HepG2 (cell line): Measurements from ENCODE around the gene CAPN11. TPM values are rescaled to one million over a fixed set of nuclear protein-coding genes. Genes with fewer than 3 reads are reported as not detected.
A peak's percentile ranks its signal among the peaks of the same experiment; 100 is the strongest.

ENCODE experiments used
- ATF6 ChIP-seq: sonication (generic); formaldehyde crosslinking; conservative IDR thresholded peaks from 2 replicates; pipeline ENCODE4 v1.4.0; 2020; ENCODE audit warnings: missing genetic modification reagents
- JUND ChIP-seq: sonication (generic); formaldehyde crosslinking; IDR thresholded peaks from 2 replicates; pipeline ENCODE4 v1.8.0; 2022; ENCODE audit warnings: mild to moderate bottlenecking, missing genetic modification reagents
- MAZ ChIP-seq, 2 experiments: sonication (generic) in 1 of 2; formaldehyde crosslinking in 1 of 2; IDR thresholded peaks; 2 replicates each; pipeline versions ENCODE4 v1.5.0 to v1.6.1; 2012 to 2020; ENCODE audit warnings: low read depth in 2 of 2, mild to moderate bottlenecking in 2 of 2, borderline replicate concordance in 1 of 2, improper control_type of control experiment in 1 of 2, low read length in 1 of 2, missing genetic modification reagents in 1 of 2, moderate library complexity in 1 of 2
- NFATC3 ChIP-seq: sonication (generic); formaldehyde crosslinking; IDR thresholded peaks from 2 replicates; pipeline ENCODE4 v1.5.1; 2020; ENCODE audit warnings: mild to moderate bottlenecking, missing genetic modification reagents
- ZBTB4 ChIP-seq: sonication (generic); formaldehyde crosslinking; IDR thresholded peaks from 2 replicates; pipeline ENCODE4 v1.4.0; 2020; ENCODE audit warnings: missing genetic modification reagents, mild to moderate bottlenecking, borderline replicate concordance
- ZBTB43 ChIP-seq: sonication (generic); formaldehyde crosslinking; conservative IDR thresholded peaks from 2 replicates; pipeline ENCODE4 v1.4.0; 2020; ENCODE audit warnings: missing genetic modification reagents
- ZFP1 ChIP-seq: IDR thresholded peaks from 2 replicates; pipeline ENCODE4 v1.6.1; 2016
- ZHX2 ChIP-seq, 2 experiments: sonication (generic) in 1 of 2; formaldehyde crosslinking in 1 of 2; IDR thresholded peaks; 2 replicates each; pipeline versions ENCODE4 v1.6.1 to v1.9.0; 2014 to 2022; ENCODE audit warnings: antibody characterized with exemption in 1 of 2, borderline replicate concordance in 1 of 2, inconsistent platforms in 1 of 2, low read depth in 1 of 2, missing genetic modification reagents in 1 of 2
- ZNF576 ChIP-seq: sonication (generic); formaldehyde crosslinking; IDR thresholded peaks from 2 replicates; pipeline ENCODE4 v1.4.0; 2020; ENCODE audit warnings: mild to moderate bottlenecking, missing genetic modification reagents
- ZNF878 ChIP-seq: sonication (generic); formaldehyde crosslinking; IDR thresholded peaks from 2 replicates; pipeline ENCODE4 v1.8.1; 2023; ENCODE audit warnings: mild to moderate bottlenecking, missing genetic modification reagents, moderate library complexity
- polyA plus RNA-seq, 8 experiments: library from polyadenylated mRNA; depleted of rRNA in 3 of 8; stranded (reverse) in 7 of 8; unstranded in 1 of 8; fragments of >200 nt; fragmentation: Illumina TruSeq in 4 of 8; extraction: Trizol in 4 of 8; gene quantifications; 2 replicates each; pipeline versions ENCODE4 v1.2.1 to v1.2.3, GENCODE V29; 2011 to 2016; ENCODE audit warnings: low read depth in 4 of 8, missing spikeins in 1 of 8, mixed read lengths in 1 of 8; ENCODE audit not compliant: insufficient read depth in 1 of 8
- total RNA-seq, 5 experiments: library from RNA; depleted of rRNA; stranded (reverse); fragments of >200 nt; fragmentation: Illumina TruSeq; extraction: Trizol; gene quantifications; 2 replicates each; pipeline ENCODE4 v1.2.3, GENCODE V29; 2016; ENCODE audit warnings: low read depth in 1 of 5

CAPN11 gene
- total and polyA plus RNA-seq, 2 of the 13 experiments (the other 11 are each of a cell fraction or from before 2014, with no cell fraction given), result 0.07 to 0.11 TPM

- no peak for TF ChIP-seq ZHX2 (IDR thresholded peaks at IDR 0.05; ENCODE audit: low read depth)
- no peak for TF ChIP-seq ZHX2 (CRISPR knock-in tag; IDR thresholded peaks at IDR 0.05; ENCODE audit: borderline replicate concordance)
- TF ChIP-seq ZBTB4 (CRISPR knock-in tag), result no peak
- TF ChIP-seq JUND, result no peak
- no peak for TF ChIP-seq ZBTB43 (CRISPR knock-in tag)
- no peak for TF ChIP-seq MAZ (IDR thresholded peaks at IDR 0.05; ENCODE audit: borderline replicate concordance, low read depth, low read length)
- TF ChIP-seq MAZ (CRISPR knock-in tag; IDR thresholded peaks at IDR 0.05; ENCODE audit: low read depth), result peak; percentile 68; the same call in 1 of the 2 replicates
- no peak for TF ChIP-seq ATF6 (CRISPR knock-in tag)
- TF ChIP-seq NFATC3 (CRISPR knock-in tag), result no peak
- TF ChIP-seq ZNF576, result no peak; the same call in 1 of the 2 replicates
- TF ChIP-seq ZFP1, result no peak
- TF ChIP-seq ZNF878, result 0 out of 2 replicates have a peak, but pooled peaks have one; percentile 48
These were observed 30.4 kb upstream of the CAPN11 start (continued) for GRCh38 chr6:44128020-44128917.
